ENCODE results near the gene GAREM2.

- TF ChIP-seq CTCF (IDR thresholded peaks at IDR 0.05; ENCODE audit: low read depth, low read length, poor library complexity, severe bottlenecking) (no peak), EZH2phosphoT487 (IDR thresholded peaks at IDR 0.05; ENCODE audit: borderline replicate concordance, low read length) (no peak)
Observed at GRCh38 chr2:26217720-26218119, 44.8 kb downstream of the GAREM2 start.
